Measurements from ENCODE around the gene RPL32. TPM values are rescaled to one million over a fixed set of nuclear protein-coding genes. Genes with fewer than 3 reads are reported as not detected.

Gene RPL32
- total RNA-seq, 1 donor from 2014 or later: 1,479 TPM

DNA sequence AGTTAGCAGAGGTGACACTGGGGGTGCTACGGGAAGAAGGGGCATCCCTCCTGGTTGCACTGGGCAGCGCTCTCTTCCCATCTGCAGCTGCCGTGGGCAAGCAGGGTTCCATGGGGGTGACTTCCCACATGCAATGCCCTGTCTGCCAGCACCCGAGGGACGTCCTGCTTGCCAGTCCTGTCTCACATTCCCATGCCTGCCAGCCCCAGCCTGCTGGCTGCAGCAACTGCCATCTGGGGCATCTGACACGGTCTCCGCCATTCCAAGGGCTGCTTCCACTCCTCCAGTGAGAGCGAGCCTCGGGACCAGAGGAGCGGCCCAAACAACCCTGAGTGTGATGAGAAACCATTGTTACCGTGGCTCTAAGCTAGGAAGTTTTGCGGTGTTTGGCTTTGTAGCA, 45.4 kb upstream of the RPL32 start:
- DNase-seq (ENCODE audit: low read depth) (no peak), FAIRE-seq (no peak)
- peaks cover 5% of the 10 kb centered on the region for H3K9me3 Mint-ChIP-seq (ENCODE audit: unreplicated experiment)
- Histone ChIP-seq H3K4me3 (ENCODE audit: insufficient read depth, low read depth, low read length) (no peak overlapping the region), H2AFZ (ENCODE audit: low read depth, low read length) (no peak overlapping the region), H3K36me3 (ENCODE audit: insufficient read depth, low read length) (no peaks in the 10 kb centered on the region), H3K4me1 (ENCODE audit: insufficient read depth, low read length) (no peaks in the 10 kb centered on the region), H3K27me3 (ENCODE audit: insufficient read depth, low read length) (peaks cover 28% of the 10 kb centered on the region), H3K4me2 (ENCODE audit: low read length) (no peak overlapping the region), H3K9me3 (ENCODE audit: insufficient read depth, low read depth, low read length) (no peaks in the 10 kb centered on the region), H3K27ac (ENCODE audit: low read depth, low read length) (no peak overlapping the region), H3K79me2 (ENCODE audit: insufficient read depth, low read length) (no peaks in the 10 kb centered on the region), H3K9ac (ENCODE audit: low read length) (no peak overlapping the region), H4K20me1 (ENCODE audit: insufficient read depth, low read length) (no peaks in the 10 kb centered on the region)
- H3K27ac Mint-ChIP-seq (ENCODE audit: unreplicated experiment): no peak overlapping the region
- TF ChIP-seq, protein P1, sequence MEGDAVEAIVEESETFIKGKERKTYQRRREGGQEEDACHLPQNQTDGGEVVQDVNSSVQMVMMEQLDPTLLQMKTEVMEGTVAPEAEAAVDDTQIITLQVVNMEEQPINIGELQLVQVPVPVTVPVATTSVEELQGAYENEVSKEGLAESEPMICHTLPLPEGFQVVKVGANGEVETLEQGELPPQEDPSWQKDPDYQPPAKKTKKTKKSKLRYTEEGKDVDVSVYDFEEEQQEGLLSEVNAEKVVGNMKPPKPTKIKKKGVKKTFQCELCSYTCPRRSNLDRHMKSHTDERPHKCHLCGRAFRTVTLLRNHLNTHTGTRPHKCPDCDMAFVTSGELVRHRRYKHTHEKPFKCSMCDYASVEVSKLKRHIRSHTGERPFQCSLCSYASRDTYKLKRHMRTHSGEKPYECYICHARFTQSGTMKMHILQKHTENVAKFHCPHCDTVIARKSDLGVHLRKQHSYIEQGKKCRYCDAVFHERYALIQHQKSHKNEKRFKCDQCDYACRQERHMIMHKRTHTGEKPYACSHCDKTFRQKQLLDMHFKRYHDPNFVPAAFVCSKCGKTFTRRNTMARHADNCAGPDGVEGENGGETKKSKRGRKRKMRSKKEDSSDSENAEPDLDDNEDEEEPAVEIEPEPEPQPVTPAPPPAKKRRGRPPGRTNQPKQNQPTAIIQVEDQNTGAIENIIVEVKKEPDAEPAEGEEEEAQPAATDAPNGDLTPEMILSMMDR (IDR thresholded peaks at IDR 0.05; ENCODE audit: insufficient read depth, low read depth, low read length): no peak
- TF ChIP-seq EZH2 (IDR thresholded peaks at IDR 0.05; ENCODE audit: insufficient read depth, low read length): no peak
- H3K36me3 Mint-ChIP-seq (ENCODE audit: low read depth, unreplicated experiment): no peaks in the 10 kb centered on the region
- peaks cover 49% of the 10 kb centered on the region for H3K27me3 Mint-ChIP-seq (ENCODE audit: low read depth, unreplicated experiment)
- H3K4me3 Mint-ChIP-seq (ENCODE audit: unreplicated experiment): no peak overlapping the region
- peaks cover 4% of the 10 kb centered on the region for H3K4me1 Mint-ChIP-seq (ENCODE audit: low read depth, unreplicated experiment)

DNA sequence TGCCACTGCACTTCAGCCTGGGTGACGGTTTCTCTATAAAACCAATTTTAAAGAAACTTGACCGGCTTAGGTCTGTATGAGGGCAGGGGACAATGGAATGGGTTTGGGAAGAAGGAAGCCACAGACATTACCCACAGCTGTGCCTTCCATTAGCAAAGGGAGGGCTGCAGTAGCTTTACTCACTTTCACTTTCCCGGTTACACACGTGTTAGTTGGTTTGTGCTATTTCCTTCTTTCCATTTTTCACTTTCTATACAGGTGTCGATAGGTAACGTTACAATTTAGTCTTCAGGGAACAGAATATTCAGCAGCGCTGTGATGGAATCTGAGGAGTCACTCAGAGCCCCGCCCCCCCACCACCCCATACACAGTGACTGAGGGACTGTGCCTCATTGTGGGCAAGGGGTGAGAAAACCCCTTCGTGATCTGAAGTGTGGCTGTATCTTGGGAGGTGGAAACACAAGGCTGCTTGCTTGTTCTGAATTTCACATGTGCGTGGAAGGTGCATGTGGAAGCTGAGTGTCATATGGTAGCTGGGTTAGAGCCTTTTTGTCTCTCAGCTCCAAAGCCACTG, 44.8 kb upstream of the RPL32 start:
- no peak overlapping the region for H3K4me2 ChIP-seq (ENCODE audit: low read length)
- peaks cover 51% of the 10 kb centered on the region for H3K27me3 Mint-ChIP-seq (ENCODE audit: low read depth, unreplicated experiment)
- H3K4me3 ChIP-seq (ENCODE audit: insufficient read depth, low read depth, low read length): no peak overlapping the region

DNA sequence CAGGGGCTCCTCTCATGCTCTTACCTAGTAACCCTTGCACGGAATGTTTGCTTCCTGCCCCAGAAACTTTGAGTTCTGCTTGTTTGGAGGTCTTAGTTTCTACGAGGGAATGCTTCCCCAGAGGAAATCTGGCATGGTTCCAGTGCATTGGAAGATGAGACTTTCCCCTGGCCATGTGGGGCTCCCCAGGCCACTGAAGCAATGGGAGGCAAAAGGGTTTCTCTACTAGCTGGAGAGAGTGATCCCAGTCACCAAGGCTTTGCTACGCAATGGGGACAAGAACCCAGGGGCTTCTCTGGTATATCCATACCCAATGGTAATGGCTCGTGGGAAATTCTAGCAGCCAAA, 44.2 kb upstream of the RPL32 start:
- TF ChIP-seq, protein P1 (IDR thresholded peaks at IDR 0.05; ENCODE audit: insufficient read depth, low read depth, low read length): no peak
- TF ChIP-seq EZH2 (IDR thresholded peaks at IDR 0.05; ENCODE audit: insufficient read depth, low read length): no peak
- no peak overlapping the region for H3K4me3 ChIP-seq (ENCODE audit: insufficient read depth, low read depth, low read length)
- no peak overlapping the region for H3K4me2 ChIP-seq (ENCODE audit: low read length)
- H3K9me3 Mint-ChIP-seq (ENCODE audit: unreplicated experiment): peaks cover 5% of the 10 kb centered on the region
- H2AFZ ChIP-seq (ENCODE audit: low read depth, low read length): no peak overlapping the region
- H3K36me3 Mint-ChIP-seq (ENCODE audit: low read depth, unreplicated experiment): no peaks in the 10 kb centered on the region
- H3K9ac ChIP-seq (ENCODE audit: low read length): no peak overlapping the region
- no peaks in the 10 kb centered on the region for H3K36me3 ChIP-seq (ENCODE audit: insufficient read depth, low read length)
- peaks cover 2% of the 10 kb centered on the region for H3K4me1 Mint-ChIP-seq (ENCODE audit: low read depth, unreplicated experiment)
- DNase-seq (ENCODE audit: low read depth) (no peak), FAIRE-seq (no peak)
- no peaks in the 10 kb centered on the region for H3K4me1 ChIP-seq (ENCODE audit: insufficient read depth, low read length)
- H3K27me3 Mint-ChIP-seq (ENCODE audit: low read depth, unreplicated experiment): peaks cover 49% of the 10 kb centered on the region
- no peaks in the 10 kb centered on the region for H3K9me3 ChIP-seq (ENCODE audit: insufficient read depth, low read depth, low read length)
- no peak overlapping the region for H3K27ac Mint-ChIP-seq (ENCODE audit: unreplicated experiment)
- H4K20me1 ChIP-seq (ENCODE audit: insufficient read depth, low read length): no peaks in the 10 kb centered on the region
- H3K4me3 Mint-ChIP-seq (ENCODE audit: unreplicated experiment): no peak overlapping the region
- H3K79me2 ChIP-seq (ENCODE audit: insufficient read depth, low read length): no peaks in the 10 kb centered on the region
- H3K27ac ChIP-seq (ENCODE audit: low read depth, low read length): no peak overlapping the region
- H3K27me3 ChIP-seq (ENCODE audit: insufficient read depth, low read length): peaks cover 28% of the 10 kb centered on the region

More for the DNA sequence above, 44.8 kb upstream of the RPL32 start:
- Histone ChIP-seq H3K27ac (ENCODE audit: low read depth, low read length) (no peak overlapping the region), H2AFZ (ENCODE audit: low read depth, low read length) (no peak overlapping the region), H3K79me2 (ENCODE audit: insufficient read depth, low read length) (no peaks in the 10 kb centered on the region), H3K9me3 (ENCODE audit: insufficient read depth, low read depth, low read length) (no peaks in the 10 kb centered on the region), H4K20me1 (ENCODE audit: insufficient read depth, low read length) (no peaks in the 10 kb centered on the region), H3K9ac (ENCODE audit: low read length) (no peak overlapping the region), H3K4me1 (ENCODE audit: insufficient read depth, low read length) (no peaks in the 10 kb centered on the region), H3K27me3 (ENCODE audit: insufficient read depth, low read length) (peaks cover 28% of the 10 kb centered on the region), H3K36me3 (ENCODE audit: insufficient read depth, low read length) (no peaks in the 10 kb centered on the region)
- no peak for DNase-seq (ENCODE audit: low read depth)
- Mint-ChIP-seq H3K4me3 (ENCODE audit: unreplicated experiment) (no peak overlapping the region), H3K36me3 (ENCODE audit: low read depth, unreplicated experiment) (no peaks in the 10 kb centered on the region), H3K9me3 (ENCODE audit: unreplicated experiment) (peaks cover 5% of the 10 kb centered on the region), H3K4me1 (ENCODE audit: low read depth, unreplicated experiment) (peaks cover 4% of the 10 kb centered on the region), H3K27ac (ENCODE audit: unreplicated experiment) (no peak overlapping the region)
- FAIRE-seq: no peak
- no peak for TF ChIP-seq EZH2 (IDR thresholded peaks at IDR 0.05; ENCODE audit: insufficient read depth, low read length)
- TF ChIP-seq, protein P1 (IDR thresholded peaks at IDR 0.05; ENCODE audit: insufficient read depth, low read depth, low read length): no peak

Data from astrocyte (in vitro differentiated cells and primary cell).